Urinary bladder (tissue), 4 donors: Measurements from ENCODE around the gene GLI3. TPM values are rescaled to one million over a fixed set of nuclear protein-coding genes. Genes with fewer than 3 reads are reported as not detected.

ENCODE experiments used
- DNase-seq: peaks from one replicate; pipeline ENCODE4 v3.0.0-alpha.2; 2015; ENCODE audit errors: extremely low spot score
- H3K27ac ChIP-seq: one replicate; pipeline ENCODE4 v1.5.1; 2013; ENCODE audit warnings: low read depth, mild to moderate bottlenecking, moderate library complexity
- H3K36me3 ChIP-seq: one replicate; pipeline ENCODE4 v1.6.1; 2013; ENCODE audit warnings: mild to moderate bottlenecking, moderate library complexity; ENCODE audit not compliant: insufficient read depth
- H3K4me1 ChIP-seq: one replicate; pipeline ENCODE4 v1.6.1; 2013; ENCODE audit warnings: mild to moderate bottlenecking, moderate library complexity; ENCODE audit not compliant: insufficient read depth
- H3K4me3 ChIP-seq: one replicate; pipeline ENCODE4 v1.5.1; 2013; ENCODE audit warnings: low read depth, low read length
- WGBS: extraction: QIAGEN DNeasy Blood & Tissue Kit; methylation state at CpG from one replicate; pipeline ENCODE4 v1.1.7; 2013; 5-methylcytosine and 5-hydroxymethylcytosine counted together
- polyA plus RNA-seq: library from polyadenylated mRNA; stranded (reverse); fragments of 200-250 nt; gene quantifications from one replicate; pipeline ENCODE4 v1.2.3, GENCODE V29; 2013
- total RNA-seq: library from RNA; depleted of rRNA; stranded (reverse); fragments of >200 nt; gene quantifications from one replicate; pipeline ENCODE4 v1.2.3, GENCODE V29; 2014
- donor health status: healthy with polysubstance abuse.
- donor health status: healthy.

The GLI3 gene
- total and polyA plus RNA-seq, 2 donors = 8.1 to 23.2 TPM

DNA sequence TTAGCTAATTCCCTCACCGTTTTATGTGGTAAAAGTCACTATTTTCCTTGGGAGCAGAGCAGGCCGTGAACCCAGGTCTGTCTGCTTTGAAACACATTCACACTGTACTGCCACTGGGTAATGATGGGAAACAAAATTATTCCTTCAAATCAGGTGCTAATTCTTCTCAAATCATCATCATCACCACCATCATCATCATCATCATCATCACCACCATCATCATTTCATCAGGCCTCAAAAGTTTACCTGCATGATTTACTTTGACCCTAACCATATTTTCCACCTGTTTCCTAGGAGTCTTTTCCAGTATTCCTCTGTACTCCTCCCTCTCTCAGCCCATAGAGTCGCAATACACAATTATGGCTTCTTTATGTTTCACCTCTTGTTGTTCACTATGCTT lies 220.5 kb downstream of the GLI3 start:
- Histone ChIP-seq H3K36me3 (peaks cover 3% of the 10 kb centered on the region), H3K4me3 (no peak overlapping the region), H3K27ac (no peak overlapping the region), H3K4me1 (no peaks in the 10 kb centered on the region)
- no peak for DNase-seq
- 99% methylated on average over 3 of the region's 3 CpGs for WGBS

DNA sequence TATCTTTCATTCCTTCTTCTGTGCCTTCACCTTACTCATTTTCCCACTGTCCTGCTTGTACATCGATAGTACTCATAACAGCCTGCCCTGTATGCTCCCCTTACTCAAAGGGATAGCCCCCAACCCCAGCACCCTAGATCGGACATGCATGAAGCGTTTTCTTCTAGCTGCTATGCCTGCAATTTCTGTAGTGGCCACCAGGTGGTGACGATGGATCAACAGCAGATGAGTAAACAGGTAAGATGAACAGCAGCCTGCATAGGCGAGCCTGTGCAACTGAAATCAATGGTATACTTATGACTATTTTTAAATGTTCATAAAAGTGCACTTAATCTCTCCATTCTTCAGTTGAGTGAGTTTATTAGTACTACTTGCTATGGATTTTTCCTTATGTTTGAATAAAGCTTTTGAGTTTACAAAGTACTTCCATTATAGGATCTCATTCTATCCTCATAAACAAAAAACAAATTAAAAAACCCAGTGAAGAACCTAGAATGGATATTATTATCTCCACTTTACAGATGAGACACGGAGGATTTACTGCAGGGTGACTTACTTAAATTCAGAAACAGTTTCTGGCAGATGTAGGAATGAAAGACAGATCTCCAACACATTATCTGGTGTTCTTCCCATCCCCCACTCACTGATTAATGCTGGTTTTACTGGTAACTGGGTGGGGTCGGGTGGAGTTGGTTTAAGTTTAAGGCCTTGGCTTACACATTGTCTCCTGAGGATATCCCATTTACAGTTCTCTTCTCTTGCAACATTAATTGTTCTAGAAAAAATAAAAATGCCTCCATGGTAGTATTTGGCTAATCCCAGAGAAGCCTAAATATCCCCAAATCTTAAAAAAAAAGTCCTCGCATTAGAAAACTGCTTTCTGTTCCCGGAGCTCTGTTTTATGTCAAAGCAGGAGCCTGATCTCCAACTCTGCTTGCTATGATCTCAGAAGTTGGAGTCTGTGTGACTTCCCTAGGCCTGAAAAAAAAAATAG lies 222.1 kb downstream of the GLI3 start:
- WGBS = 58% methylated on average over 9 of the region's 9 CpGs
- Histone ChIP-seq H3K27ac (no peak overlapping the region), H3K4me1 (no peaks in the 10 kb centered on the region), H3K4me3 (no peak overlapping the region), H3K36me3 (peaks cover 3% of the 10 kb centered on the region)
- DNase-seq = no peak

GRCh38 chr7:42012786-42013360 lies 224.1 kb downstream of the GLI3 start:
- Histone ChIP-seq H3K4me1 (no peaks in the 10 kb centered on the region), H3K4me3 (no peak overlapping the region), H3K27ac (no peak overlapping the region), H3K36me3 (peaks cover 3% of the 10 kb centered on the region)
- no peak for DNase-seq
- WGBS = 79% methylated on average over 5 of the region's 5 CpGs

DNA sequence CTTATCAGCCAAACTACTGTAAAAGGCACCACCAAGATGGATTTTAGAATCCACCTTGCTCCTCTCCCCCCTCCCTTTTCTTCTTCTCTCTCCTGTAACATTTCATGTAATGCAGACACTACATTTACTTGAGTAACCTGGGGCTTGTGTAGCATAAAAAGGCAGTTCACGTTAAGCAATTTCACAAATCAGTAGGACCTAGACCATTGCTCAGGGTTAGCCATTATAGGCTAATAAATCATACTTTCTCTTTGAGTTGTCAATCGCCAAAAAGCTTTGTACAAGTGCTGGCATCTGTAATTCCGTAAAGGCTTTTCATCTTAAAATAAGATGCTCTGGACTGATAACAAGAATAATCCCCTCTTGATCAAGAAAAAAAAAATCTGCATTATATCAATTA lies 224.7 kb downstream of the GLI3 start:
- peaks cover 3% of the 10 kb centered on the region for H3K36me3 ChIP-seq
- no peak overlapping the region for H3K4me3 ChIP-seq
- no peak for DNase-seq
- no peak overlapping the region for H3K27ac ChIP-seq
- WGBS = 81% methylated on average over 3 of the region's 3 CpGs
- H3K4me1 ChIP-seq = no peaks in the 10 kb centered on the region

DNA sequence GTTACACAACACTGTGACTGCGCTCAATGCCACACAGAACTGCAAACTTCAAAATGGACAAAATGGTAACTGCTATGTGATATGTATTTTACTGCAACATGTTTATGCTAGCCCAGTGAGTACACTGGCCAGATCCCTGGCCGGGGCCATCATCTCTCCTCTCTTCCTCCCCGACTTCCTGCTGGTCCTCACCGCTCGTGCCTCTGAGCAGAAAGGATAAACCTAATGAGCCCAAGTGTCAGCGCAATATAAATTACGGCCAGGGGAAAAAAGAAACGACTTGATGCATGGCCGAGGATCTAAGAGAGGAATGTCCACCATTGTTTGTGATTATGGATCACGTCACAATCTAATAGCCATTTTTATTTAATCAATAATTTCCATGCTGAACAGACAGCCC lies 225.2 kb downstream of the GLI3 start:
- H3K27ac ChIP-seq = no peak overlapping the region
- WGBS = 86% methylated on average over 10 of the region's 10 CpGs
- no peaks in the 10 kb centered on the region for H3K4me1 ChIP-seq
- H3K4me3 ChIP-seq = no peak overlapping the region
- peaks cover 3% of the 10 kb centered on the region for H3K36me3 ChIP-seq
- DNase-seq = no peak

DNA sequence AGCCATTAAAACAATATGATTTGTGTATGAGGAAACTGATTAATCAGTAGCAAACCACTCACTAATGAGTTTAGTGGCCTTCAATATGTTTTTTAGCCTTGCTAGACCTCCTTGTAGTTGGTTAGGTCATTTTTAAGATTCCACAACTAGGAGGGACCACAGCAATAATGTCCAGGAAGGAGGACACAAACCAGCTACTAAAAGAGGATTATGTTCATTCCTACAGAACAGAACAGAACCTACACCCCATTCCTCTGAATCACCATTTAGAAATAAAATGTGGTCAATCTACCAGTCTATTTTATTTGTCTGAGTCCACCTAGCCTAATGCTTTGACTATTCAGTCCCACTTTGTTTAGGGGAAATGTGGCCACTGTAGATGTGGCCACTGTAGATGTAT lies 226.3 kb downstream of the GLI3 start:
- Histone ChIP-seq H3K36me3 (peaks cover 3% of the 10 kb centered on the region), H3K27ac (no peak overlapping the region), H3K4me1 (no peaks in the 10 kb centered on the region), H3K4me3 (no peak overlapping the region)
- no peak for DNase-seq

GRCh38 chr7:42006801-42007513 lies 230.1 kb downstream of the GLI3 start:
- no peak overlapping the region for H3K4me3 ChIP-seq
- no peak overlapping the region for H3K27ac ChIP-seq
- DNase-seq = no peak
- H3K36me3 ChIP-seq = peaks cover 3% of the 10 kb centered on the region
- no peaks in the 10 kb centered on the region for H3K4me1 ChIP-seq
- 83% methylated on average over 3 of the region's 3 CpGs for WGBS

- H3K4me3 ChIP-seq = no peak overlapping the region
- no peak for DNase-seq
- 63% methylated on average over 2 of the region's 2 CpGs for WGBS
- no peaks in the 10 kb centered on the region for H3K4me1 ChIP-seq
- no peaks in the 10 kb centered on the region for H3K36me3 ChIP-seq
- no peak overlapping the region for H3K27ac ChIP-seq
Observed at GRCh38 chr7:42002654-42003053, 234.4 kb downstream of the GLI3 start.

DNA sequence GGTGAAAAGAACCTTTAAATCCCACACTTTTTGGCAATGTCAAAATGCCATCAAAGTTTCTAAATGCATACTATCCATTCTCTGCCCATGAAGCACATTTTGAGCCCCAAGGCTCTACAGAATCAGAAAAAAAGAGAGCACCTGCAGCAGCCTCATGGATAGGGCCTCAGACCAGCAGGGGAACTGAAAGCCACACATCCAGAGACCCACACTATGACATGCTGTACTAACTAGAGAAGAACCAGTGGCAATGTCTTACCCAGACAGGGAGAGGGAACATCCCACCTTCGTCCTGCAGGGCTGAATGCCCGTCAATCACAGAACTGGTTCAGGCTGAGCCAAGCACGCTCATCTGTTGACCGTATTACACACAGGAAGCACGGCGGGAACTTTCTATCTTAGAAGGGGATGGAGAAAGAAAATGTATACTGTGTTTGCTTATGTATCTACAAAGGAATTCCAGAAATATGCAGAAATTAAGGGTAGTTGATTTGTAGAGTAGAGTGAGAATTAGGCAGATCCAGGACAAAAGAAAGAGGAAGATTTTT lies 237.2 kb downstream of the GLI3 start:
- DNase-seq = no peak
- H3K4me1 ChIP-seq = no peaks in the 10 kb centered on the region
- H3K27ac ChIP-seq = no peak overlapping the region
- WGBS = 91% methylated on average over 6 of the region's 6 CpGs
- H3K36me3 ChIP-seq = no peaks in the 10 kb centered on the region
- no peak overlapping the region for H3K4me3 ChIP-seq

- no peak for DNase-seq
- H3K36me3 ChIP-seq = no peaks in the 10 kb centered on the region
- WGBS = 79% methylated on average over 2 of the region's 2 CpGs
- peaks cover 2% of the 10 kb centered on the region for H3K4me1 ChIP-seq
- no peak overlapping the region for H3K27ac ChIP-seq
- H3K4me3 ChIP-seq = no peak overlapping the region
Observed at GRCh38 chr7:41998041-41998440, 239.0 kb downstream of the GLI3 start.

DNA sequence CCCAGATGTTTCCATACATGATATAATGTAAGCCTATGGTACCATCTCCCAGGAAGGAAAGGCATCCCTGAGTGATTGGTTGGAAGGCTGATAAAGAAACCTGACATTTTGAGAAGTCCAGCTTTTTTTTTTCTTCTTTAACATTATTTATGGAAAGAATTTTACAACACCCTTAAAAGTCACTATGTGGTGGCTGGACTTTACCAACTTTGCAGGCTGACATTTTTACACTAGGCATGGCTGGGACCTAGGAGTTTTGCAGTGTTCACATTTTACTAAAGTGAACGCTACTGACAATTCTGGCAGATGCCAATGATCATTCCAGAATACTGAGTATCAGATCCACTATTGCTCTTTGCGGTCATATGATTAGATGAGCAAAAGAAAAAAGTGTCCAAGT lies 239.9 kb downstream of the GLI3 start:
- WGBS = 65% methylated on average over 2 of the region's 2 CpGs

GRCh38 chr7:41996381-41997035 lies 240.5 kb downstream of the GLI3 start:
- Histone ChIP-seq H3K36me3 (no peaks in the 10 kb centered on the region), H3K4me3 (no peak overlapping the region), H3K27ac (no peak overlapping the region), H3K4me1 (peaks cover 2% of the 10 kb centered on the region)
- WGBS = 43% methylated on average over 4 of the region's 4 CpGs
- DNase-seq = no peak

More for the DNA sequence above, 239.9 kb downstream of the GLI3 start:
- DNase-seq = no peak
- no peak overlapping the region for H3K4me3 ChIP-seq
- H3K4me1 ChIP-seq = peaks cover 2% of the 10 kb centered on the region
- no peak overlapping the region for H3K27ac ChIP-seq
- H3K36me3 ChIP-seq = no peaks in the 10 kb centered on the region

GRCh38 chr7:41995632-41996271 lies 241.3 kb downstream of the GLI3 start:
- DNase-seq = no peak
- H3K36me3 ChIP-seq = no peaks in the 10 kb centered on the region
- no peak overlapping the region for H3K27ac ChIP-seq
- H3K4me1 ChIP-seq = peaks cover 2% of the 10 kb centered on the region
- 89% methylated on average over 2 of the region's 2 CpGs for WGBS
- H3K4me3 ChIP-seq = no peak overlapping the region
